Hepatocyte (in vitro differentiated cells): ENCODE measurements around the gene SLC22A14. TPM values are rescaled to one million over a fixed set of nuclear protein-coding genes. Genes with fewer than 3 reads are reported as not detected.
"Not testable (repeated sequence)": the region's sequence is repeated elsewhere in the genome, so short reads cannot be mapped to it uniquely, and the experiment has no call there.

ENCODE experiments used
- DNase-seq: peaks from one replicate; pipeline ENCODE4 v3.0.0-alpha.2; 2016; ENCODE audit warnings: low spot score
- H2AFZ ChIP-seq: fragments of 200-600 bp; sonication (generic); 2 replicates; pipeline ENCODE4 v1.6.0; 2016; ENCODE audit warnings: antibody characterized with exemption, mild to moderate bottlenecking
- H3K27ac ChIP-seq: fragments of 200-600 bp; sonication (generic); 2 replicates; pipeline ENCODE4 v1.5.1; 2016; ENCODE audit warnings: mild to moderate bottlenecking
- H3K27me3 ChIP-seq: fragments of 200-600 bp; sonication (generic); 2 replicates; pipeline ENCODE4 v1.6.1; 2016
- H3K36me3 ChIP-seq: fragments of 200-600 bp; sonication (generic); replicated peaks from 2 replicates; pipeline ENCODE4 v1.5.1; 2016; ENCODE audit warnings: low read depth; ENCODE audit not compliant: insufficient read depth
- H3K4me1 ChIP-seq: fragments of 200-600 bp; sonication (generic); 2 replicates; pipeline ENCODE4 v1.5.1; 2016; ENCODE audit warnings: mild to moderate bottlenecking, moderate library complexity; ENCODE audit not compliant: insufficient read depth
- H3K4me2 ChIP-seq: fragments of 200-600 bp; sonication (generic); 2 replicates; pipeline ENCODE4 v1.6.0; 2016
- H3K4me3 ChIP-seq: fragments of 200-600 bp; sonication (generic); 2 replicates; pipeline ENCODE4 v1.5.1; 2016; ENCODE audit warnings: mild to moderate bottlenecking
- H3K79me2 ChIP-seq: fragments of 200-600 bp; sonication (generic); 2 replicates; pipeline ENCODE4 v1.6.0; 2017; ENCODE audit warnings: mild to moderate bottlenecking
- H3K9me2 ChIP-seq: fragments of 200-600 bp; sonication (generic); replicated peaks from 2 replicates; pipeline ENCODE4 v1.6.0; 2017; ENCODE audit warnings: mild to moderate bottlenecking; ENCODE audit not compliant: insufficient read depth
- H3K9me3 ChIP-seq: fragments of 200-600 bp; sonication (generic); 2 replicates; pipeline ENCODE4 v1.5.1; 2016; ENCODE audit warnings: low read depth, mild to moderate bottlenecking
- H4K20me1 ChIP-seq: fragments of 200-600 bp; sonication (generic); 2 replicates; pipeline ENCODE4 v1.6.0; 2016; ENCODE audit warnings: mild to moderate bottlenecking; ENCODE audit not compliant: insufficient read depth, poor library complexity, severe bottlenecking
- CTCF ChIP-seq: fragments of 200-600 bp; sonication (generic); IDR thresholded peaks from 2 replicates; pipeline ENCODE4 v1.5.1; 2016; ENCODE audit warnings: antibody characterized with exemption, mild to moderate bottlenecking; ENCODE audit not compliant: poor library complexity
- EZH2 ChIP-seq: fragments of 200-600 bp; sonication (generic); IDR thresholded peaks from 2 replicates; pipeline ENCODE4 v1.6.1; 2016; ENCODE audit warnings: antibody characterized with exemption, mild to moderate bottlenecking, borderline replicate concordance
- EZH2phosphoT487 ChIP-seq: fragments of 200-600 bp; sonication (generic); IDR thresholded peaks from one replicate; pipeline ENCODE4 v1.6.1; 2018; ENCODE audit warnings: antibody characterized with exemption, mild to moderate bottlenecking, low read depth, moderate library complexity; ENCODE audit not compliant: unreplicated experiment, severe bottlenecking
- WGBS: methylation state at CpG from one replicate; pipeline ENCODE4 v1.1.6; 2016; ENCODE audit warnings: low lambda C conversion rate; ENCODE audit errors: missing lambda C conversion rate; 5-methylcytosine and 5-hydroxymethylcytosine counted together
- polyA plus RNA-seq: library from polyadenylated mRNA; unstranded; fragments of >200 nt; fragmentation: Nextera tagmentation; extraction: Ambion mirVana; gene quantifications from 2 replicates; pipeline ENCODE4 v1.2.1, GENCODE V29; 2016
- total RNA-seq: library from RNA; depleted of rRNA; stranded (reverse); fragments of >200 nt; gene quantifications from 2 replicates; pipeline ENCODE4 v1.2.3, GENCODE V29; 2014

The SLC22A14 gene
- total and polyA plus RNA-seq, 2 experiments from 2014 or later, result 0.57 to 0.64 TPM

- Histone ChIP-seq H3K4me1 (no peaks in the 10 kb centered on the region), H3K79me2 (no peaks in the 10 kb centered on the region), H3K27ac (no peak overlapping the region), H3K36me3 (no peaks in the 10 kb centered on the region), H2AFZ (no peak overlapping the region), H3K9me2 (no peaks in the 10 kb centered on the region), H3K4me3 (no peak overlapping the region), H3K4me2 (no peak overlapping the region), H4K20me1 (no peaks in the 10 kb centered on the region), H3K9me3 (no peaks in the 10 kb centered on the region), H3K27me3 (no peaks in the 10 kb centered on the region)
- no peak for TF ChIP-seq EZH2
- TF ChIP-seq CTCF, result no peak
- TF ChIP-seq EZH2phosphoT487, result no peak
- DNase-seq, result no peak
- 86% methylated on average over 16 of the region's 16 CpGs for WGBS
Observed at GRCh38 chr3:38283810-38284755, 2.0 kb downstream of the SLC22A14 start.

- no peaks in the 10 kb centered on the region for H4K20me1 ChIP-seq
- H3K79me2 ChIP-seq, result no peaks in the 10 kb centered on the region
- TF ChIP-seq EZH2phosphoT487 (no peak), CTCF (no peak), EZH2 (no peak)
- H2AFZ ChIP-seq, result no peak overlapping the region
- WGBS, result 78% methylated on average over 6 of the region's 6 CpGs
- no peaks in the 10 kb centered on the region for H3K4me1 ChIP-seq
- H3K9me2 ChIP-seq, result no peaks in the 10 kb centered on the region
- no peaks in the 10 kb centered on the region for H3K27me3 ChIP-seq
- H3K4me2 ChIP-seq, result no peak overlapping the region
- no peak overlapping the region for H3K27ac ChIP-seq
- no peak overlapping the region for H3K4me3 ChIP-seq
- H3K36me3 ChIP-seq, result no peaks in the 10 kb centered on the region
- DNase-seq, result no peak
- no peaks in the 10 kb centered on the region for H3K9me3 ChIP-seq
Observed at GRCh38 chr3:38284756-38285150, 2.7 kb downstream of the SLC22A14 start.

GRCh38 chr3:38289286-38290217 is 7.5 kb downstream of the SLC22A14 start:
- WGBS, result 93% methylated on average over 16 of the region's 16 CpGs
- not testable (repeated sequence) for H3K27ac ChIP-seq, DNase-seq, H3K4me2 ChIP-seq, H4K20me1 ChIP-seq, H3K27me3 ChIP-seq, H2AFZ ChIP-seq, H3K4me1 ChIP-seq, H3K9me3 ChIP-seq, H3K79me2 ChIP-seq, H3K36me3 ChIP-seq, H3K4me3 ChIP-seq, H3K9me2 ChIP-seq

- not testable (repeated sequence) for H3K4me3 ChIP-seq
Observed at GRCh38 chr3:38297053-38297452, 15.0 kb downstream of the SLC22A14 start.

More at GRCh38 chr3:38297053-38297452, 15.0 kb downstream of the SLC22A14 start:
- H3K36me3 ChIP-seq, H3K79me2 ChIP-seq, H4K20me1 ChIP-seq, H3K4me2 ChIP-seq, H2AFZ ChIP-seq, H3K27me3 ChIP-seq, H3K27ac ChIP-seq, H3K9me2 ChIP-seq, DNase-seq, H3K4me1 ChIP-seq, H3K9me3 ChIP-seq: not testable (repeated sequence)
- 45% methylated on average over 4 of the region's 4 CpGs for WGBS
